IMR-90 (cell line): Measurements from ENCODE around the gene CTDSPL. TPM values are rescaled to one million over a fixed set of nuclear protein-coding genes. Genes with fewer than 3 reads are reported as not detected.
A peak's percentile ranks its signal among the peaks of the same experiment; 100 is the strongest.

Experiments
- ATAC-seq: fragments of 200-7000 bp; cut with Tn5 transposase; 2 replicates; pipeline ENCODE4 v1.9.1; 2020; ENCODE audit warnings: low read depth, mild to moderate bottlenecking, moderate library complexity
- BruUV-seq: library from RNA; stranded (reverse); fragments of 400-500 nt; replicated peaks from 2 replicates; lab custom pipeline; 2021; lab: Mats Ljungman, UMichigan
- CTCF ChIA-PET: fragments of 300-600 bp; formaldehyde crosslinking; extraction: SDS; loops from one replicate; lab custom pipeline; 2021; ENCODE audit warnings: antibody characterized with exemption; lab: Yijun Ruan, JAX
- POLR2A ChIA-PET: fragments of 300-600 bp; sonication (Branson Sonifier 250); formaldehyde crosslinking; loops from one replicate; lab custom pipeline; 2022; ENCODE audit warnings: antibody characterized with exemption; ENCODE audit not compliant: unreplicated experiment; lab: Charles Lee
- DNase-seq: peaks from one replicate; pipeline ENCODE4 v3.0.0; 2013
- H2AFZ ChIP-seq: replicated peaks from 2 replicates; pipeline ENCODE3; 2013; ENCODE audit warnings: low read length, mild to moderate bottlenecking; ENCODE audit not compliant: poor library complexity
- H2AK5ac ChIP-seq: 2 replicates; pipeline ENCODE4 v1.6.1; 2013; ENCODE audit warnings: low read depth, low read length, inconsistent platforms
- H2AK9ac ChIP-seq: replicated peaks from 2 replicates; pipeline ENCODE3; 2013; ENCODE audit warnings: mild to moderate bottlenecking, low read depth, low read length, moderate library complexity; ENCODE audit not compliant: poor library complexity
- H2BK120ac ChIP-seq: 2 replicates; pipeline ENCODE4 v1.6.1; 2013; ENCODE audit warnings: low read depth, low read length, inconsistent platforms
- H2BK15ac ChIP-seq: 3 replicates; pipeline ENCODE4 v1.6.1; 2013; ENCODE audit warnings: low read depth, low read length, inconsistent platforms
- H2BK20ac ChIP-seq: 2 replicates; pipeline ENCODE4 v1.6.1; 2013; ENCODE audit warnings: low read depth, mild to moderate bottlenecking, inconsistent platforms, low read length, moderate library complexity
- H2BK5ac ChIP-seq: 2 replicates; pipeline ENCODE4 v1.6.1; 2013; ENCODE audit warnings: mild to moderate bottlenecking, low read depth, low read length, inconsistent platforms; ENCODE audit not compliant: poor library complexity, severe bottlenecking
- H3K14ac ChIP-seq: replicated peaks from 2 replicates; pipeline ENCODE4 v1.6.1; 2013; ENCODE audit warnings: low read depth, low read length, inconsistent platforms
- H3K18ac ChIP-seq: 2 replicates; pipeline ENCODE4 v1.6.1; 2013; ENCODE audit warnings: low read depth, low read length, control low read depth
- H3K23ac ChIP-seq: 2 replicates; pipeline ENCODE4 v1.6.1; 2013; ENCODE audit warnings: low read depth, low read length, inconsistent platforms
- H3K27ac ChIP-seq: 2 replicates; pipeline ENCODE4 v1.5.1; 2013; ENCODE audit warnings: mild to moderate bottlenecking, control low read depth, low read length; ENCODE audit not compliant: insufficient read depth
- H3K27me3 ChIP-seq: 2 replicates; pipeline ENCODE4 v1.6.1; 2013; ENCODE audit warnings: low read length; ENCODE audit not compliant: control insufficient read depth, insufficient read depth
- H3K36me3 ChIP-seq: 2 replicates; pipeline ENCODE4 v1.6.1; 2013; ENCODE audit warnings: low read length, mixed read lengths; ENCODE audit not compliant: control insufficient read depth, insufficient read depth
- H3K4ac ChIP-seq: 2 replicates; pipeline ENCODE4 v1.6.1; 2013; ENCODE audit warnings: low read depth, low read length, inconsistent platforms
- H3K4me1 ChIP-seq: 2 replicates; pipeline ENCODE4 v1.6.1; 2013; ENCODE audit warnings: low read length, mixed read lengths; ENCODE audit not compliant: control insufficient read depth, insufficient read depth
- H3K4me2 ChIP-seq: 2 replicates; pipeline ENCODE4 v1.6.1; 2013; ENCODE audit warnings: low read depth, mild to moderate bottlenecking, control low read depth, low read length, moderate library complexity
- H3K4me3 ChIP-seq: 2 replicates; pipeline ENCODE4 v1.5.1; 2013; ENCODE audit warnings: low read depth, mild to moderate bottlenecking, control low read depth, low read length, moderate library complexity; ENCODE audit not compliant: insufficient read depth
- H3K56ac ChIP-seq: 2 replicates; pipeline ENCODE4 v1.6.1; 2013; ENCODE audit warnings: low read length, inconsistent platforms; ENCODE audit not compliant: insufficient read depth; ENCODE audit errors: extremely low read depth
- H3K79me1 ChIP-seq, 2 experiments: 2 replicates each; pipeline ENCODE4 v1.6.1; 2013; ENCODE audit warnings: low read length in 2 of 2, inconsistent platforms in 1 of 2, low read depth in 1 of 2
- H3K9ac ChIP-seq: 2 replicates; pipeline ENCODE4 v1.6.1; 2013; ENCODE audit warnings: low read depth, low read length, control low read depth
- H3K9me1 ChIP-seq: 2 replicates; pipeline ENCODE4 v1.6.1; 2013; ENCODE audit warnings: low read length, inconsistent platforms; ENCODE audit not compliant: insufficient read depth
- H3K9me3 ChIP-seq: 2 replicates; pipeline ENCODE4 v1.6.1; 2013; ENCODE audit warnings: low read length; ENCODE audit not compliant: control insufficient read depth, insufficient read depth
- H4K20me1 ChIP-seq: 2 replicates; pipeline ENCODE4 v1.6.1; 2013; ENCODE audit warnings: low read length, inconsistent platforms; ENCODE audit not compliant: insufficient read depth
- H4K5ac ChIP-seq: 2 replicates; pipeline ENCODE4 v1.6.1; 2013; ENCODE audit warnings: mild to moderate bottlenecking, low read depth, low read length, control low read depth
- H4K8ac ChIP-seq, 2 experiments: 2 replicates each; pipeline ENCODE4 v1.6.1; 2013; ENCODE audit warnings: low read depth in 2 of 2, low read length in 2 of 2, control low read depth in 1 of 2, inconsistent platforms in 1 of 2
- H4K91ac ChIP-seq: 2 replicates; pipeline ENCODE4 v1.6.1; 2013; ENCODE audit warnings: low read depth, low read length, inconsistent platforms; ENCODE audit not compliant: insufficient read depth
- MXI1 ChIP-seq: IDR thresholded peaks from 2 replicates; pipeline ENCODE4 v1.6.1; 2012; ENCODE audit warnings: low read depth, mild to moderate bottlenecking, low read length, moderate library complexity, borderline replicate concordance
- NFE2L2 ChIP-seq: fragments of 150-350 bp; IDR thresholded peaks from 2 replicates; pipeline ENCODE4 v1.6.1; 2016; ENCODE audit warnings: low read depth, mild to moderate bottlenecking, low read length
- POLR2A ChIP-seq: IDR thresholded peaks from 2 replicates; pipeline ENCODE4 v1.6.1; 2012; ENCODE audit warnings: mild to moderate bottlenecking, low read depth, low read length
- RFX5 ChIP-seq: IDR thresholded peaks from 2 replicates; pipeline ENCODE4 v1.8.0; 2012; ENCODE audit warnings: low read depth, mild to moderate bottlenecking, low read length, moderate library complexity
- WGBS, 2 experiments: methylation state at CpG; one replicate each; pipeline versions ENCODE4 v1.1.5 to v1.1.7; 2013; ENCODE audit warnings: missing lambda C conversion rate in 2 of 2; ENCODE audit not compliant: insufficient read length in 1 of 2; ENCODE audit errors: extremely low coverage in 2 of 2; 5-methylcytosine and 5-hydroxymethylcytosine counted together
- dilution Hi-C: fragments of 300-500 bp; cut with HindIII; formaldehyde crosslinking; loops from one replicate; pipeline ENCODE4 v1.14.3; 2018; ENCODE audit warnings: low sequenced_read_pairs; ENCODE audit not compliant: unreplicated experiment
- in situ Hi-C: fragments of 300-500 bp; cut with MboI; formaldehyde crosslinking; loops from 3 replicates; pipeline ENCODE4 v1.14.3; 2019; ENCODE audit warnings: low sequenced_read_pairs, inconsistent platforms, mixed read lengths
- intact Hi-C: fragments of 100-400 bp; cut with micrococcal nuclease; formaldehyde crosslinking; loops from 2 replicates; pipeline ENCODE4 v1.10.0; 2022
- polyA plus RNA-seq, 3 experiments: library from polyadenylated mRNA; depleted of rRNA; stranded (reverse); fragments of >200 nt; gene quantifications; 2 replicates each; pipeline ENCODE4 v1.2.3, GENCODE V29; 2012; ENCODE audit warnings: low replicate concordance in 1 of 3
- total RNA-seq: library from RNA; depleted of rRNA; stranded (reverse); fragments of >200 nt; gene quantifications from 2 replicates; pipeline ENCODE4 v1.2.3, GENCODE V29; 2012

Gene CTDSPL
- total and polyA plus RNA-seq, 2 of the 4 experiments (the other 2 are of a cell fraction) = 24.5 to 29.0 TPM

- no peak for TF ChIP-seq NFE2L2
Measured at GRCh38 chr3:37943631-37944314, 82.1 kb downstream of the CTDSPL start (continued).

DNA sequence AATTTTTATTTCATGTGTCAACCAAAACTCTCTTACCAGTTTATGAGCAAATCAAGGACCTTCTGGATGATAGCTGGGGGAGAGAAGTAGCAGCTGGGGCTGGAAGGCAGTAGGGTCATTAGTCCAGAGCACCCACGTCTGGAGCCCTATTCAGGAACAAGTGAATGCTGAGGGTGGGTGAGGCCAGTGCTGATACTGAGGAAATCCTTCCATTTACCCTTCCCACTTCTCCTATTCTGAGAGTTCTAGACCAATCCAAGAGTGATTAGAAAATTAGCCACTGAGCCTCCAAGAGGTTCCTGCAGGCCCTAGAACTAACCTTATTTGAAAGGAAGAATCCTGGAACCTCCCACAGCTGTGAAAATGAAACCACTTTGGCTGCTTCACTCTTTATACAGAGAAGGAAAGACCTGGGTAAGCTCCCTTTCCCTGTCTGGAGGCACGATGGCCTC, 82.7 kb downstream of the CTDSPL start:
- ATAC-seq (no peak), DNase-seq (no peak)
- in situ Hi-C loops (no loop called here), dilution Hi-C loops (no loop called here), intact Hi-C loops (no loop called here)
- peak overlapping the region in 1 of 2 experiments; percentile 77; a peak in 1 of 4 replicates for H4K8ac ChIP-seq
- H2AFZ ChIP-seq = no peak overlapping the region
- H3K18ac ChIP-seq = peak overlapping the region; percentile 54; the same call in 1 of the 2 replicates
- H4K5ac ChIP-seq = peak overlapping the region; percentile 58; the same call in 1 of the 2 replicates
- no peak overlapping the region for H3K9ac ChIP-seq
- H3K79me1 ChIP-seq = peaks cover 10 to 52% of the 10 kb centered on the region in 2 experiments
- no peak overlapping the region for H2AK9ac ChIP-seq
- peaks cover 7% of the 10 kb centered on the region; the same call in 1 of the 2 replicates for H4K20me1 ChIP-seq
- peak overlapping the region; percentile 40; the same call in 1 of the 2 replicates for H3K14ac ChIP-seq
- no peak overlapping the region for H3K56ac ChIP-seq
- H2BK120ac ChIP-seq = peak overlapping the region; percentile 46
- no peak overlapping the region for H3K4me3 ChIP-seq
- WGBS, 2 experiments = no CpG with 5 or more reads among the region's 2 CpGs
- H3K4ac ChIP-seq = peak overlapping the region; percentile 60; the same call in 1 of the 2 replicates
- TF ChIP-seq MXI1 (no peak), RFX5 (no peak), POLR2A (no peak)
- H4K91ac ChIP-seq = peak overlapping the region; percentile 61
- H2AK5ac ChIP-seq = peak overlapping the region; percentile 43; the same call in 1 of the 2 replicates
- H3K9me3 ChIP-seq = no peaks in the 10 kb centered on the region
- no peak overlapping the region for H2BK5ac ChIP-seq
- H3K4me2 ChIP-seq = peak overlapping the region; percentile 55
- H3K36me3 ChIP-seq = no peaks in the 10 kb centered on the region
- peak overlapping the region; percentile 58 for H2BK20ac ChIP-seq
- BruUV-seq = no TSS peak
- no peak overlapping the region for H3K23ac ChIP-seq
- ChIA-PET POLR2A (no interaction called here), CTCF (interaction anchor here (1.8 kb wide), 1 partner anchor 10 kb away, joined by 4 read pairs; no protein-coding TSS in a partner anchor)
- peaks cover 21% of the 10 kb centered on the region for H3K9me1 ChIP-seq
- no peak overlapping the region; the same call in 1 of the 3 replicates for H2BK15ac ChIP-seq
- H3K27ac ChIP-seq = peak overlapping the region; percentile 74; the same call in 1 of the 2 replicates
- H3K27me3 ChIP-seq = no peaks in the 10 kb centered on the region
- peaks cover 24% of the 10 kb centered on the region for H3K4me1 ChIP-seq
